HepG2 (cell line): Measurements from ENCODE around the gene EVA1A.

Source experiments
- PHF21A ChIP-seq: sonication (generic); formaldehyde crosslinking; IDR thresholded peaks from 2 replicates; pipeline ENCODE4 v1.5.0; 2020; ENCODE audit warnings: mild to moderate bottlenecking, missing genetic modification reagents
- ZBTB37 ChIP-seq: sonication (generic); formaldehyde crosslinking; IDR thresholded peaks from 2 replicates; pipeline ENCODE4 v1.4.0; 2020; ENCODE audit warnings: mild to moderate bottlenecking, missing genetic modification reagents
- ZFY ChIP-seq: sonication (generic); formaldehyde crosslinking; IDR thresholded peaks from 2 replicates; pipeline ENCODE4 v1.4.0; 2020; ENCODE audit warnings: missing genetic modification reagents

GRCh38 chr2:75598589-75599155, 37.9 kb upstream of the EVA1A start:
- TF ChIP-seq PHF21A (CRISPR knock-in tag) (no peak), ZFY (CRISPR knock-in tag) (no peak), ZBTB37 (no peak)
